Left forelimb (tissue), 1 donor: ENCODE results near the gene ERN1.
"Not testable (repeated sequence)": the region's sequence is repeated elsewhere in the genome, so short reads cannot be mapped to it uniquely, and the experiment has no call there.

Source experiments
- DNase-seq: peaks from one replicate; pipeline ENCODE4 v3.0.0-alpha.2; 2018; ENCODE audit warnings: low spot score

The ERN1 gene

GRCh38 chr17:64024781-64025731 is 104.9 kb downstream of the ERN1 start:
- no peak for DNase-seq

- no peak for DNase-seq
These were observed 105.7 kb downstream of the ERN1 start for GRCh38 chr17:64024215-64024654.

GRCh38 chr17:64022611-64023063 is 107.3 kb downstream of the ERN1 start:
- no peak for DNase-seq

- DNase-seq: no peak
These were observed 109.7 kb downstream of the ERN1 start, which contains the start of gene ICAM2 for GRCh38 chr17:64020056-64020766. Gene ICAM2 (minus strand): TSS chr17:64020633. CDS start chr17:64006691, 13,942 bp downstream.

- DNase-seq: not testable (repeated sequence)
These were observed 110.4 kb downstream of the ERN1 start for GRCh38 chr17:64019551-64019961.

GRCh38 chr17:64017381-64017980 is 112.5 kb downstream of the ERN1 start:
- no peak for DNase-seq

- no peak for DNase-seq
These were observed 113.0 kb downstream of the ERN1 start for GRCh38 chr17:64016974-64017373.

- no peak for DNase-seq
These were observed 113.6 kb downstream of the ERN1 start for GRCh38 chr17:64016231-64016784.

- DNase-seq: no peak
These were observed 114.5 kb downstream of the ERN1 start for GRCh38 chr17:64015447-64015846.

- DNase-seq: no peak
These were observed 120.2 kb downstream of the ERN1 start for GRCh38 chr17:64009571-64010402.

- no peak for DNase-seq
These were observed 121.1 kb downstream of the ERN1 start for GRCh38 chr17:64008830-64009229.

- DNase-seq: no peak
These were observed 121.6 kb downstream of the ERN1 start for GRCh38 chr17:64008346-64008745.

- no peak for DNase-seq
These were observed 122.1 kb downstream of the ERN1 start for GRCh38 chr17:64007838-64008282.

GRCh38 chr17:64007089-64007837 is 122.7 kb downstream of the ERN1 start:
- not testable (repeated sequence) for DNase-seq

- no peak for DNase-seq
These were observed 123.4 kb downstream of the ERN1 start for GRCh38 chr17:64006361-64007088.

- no peak for DNase-seq
These were observed 124.2 kb downstream of the ERN1 start for GRCh38 chr17:64005734-64006167.

- DNase-seq: no peak
These were observed 124.8 kb downstream of the ERN1 start for GRCh38 chr17:64004903-64005733.

- DNase-seq: no peak
These were observed 125.7 kb downstream of the ERN1 start for GRCh38 chr17:64004218-64004770.
